ENCODE data around the gene NKPD1. TPM values are rescaled to one million over a fixed set of nuclear protein-coding genes. Genes with fewer than 3 reads are reported as not detected.

NKPD1 gene
- total and polyA plus RNA-seq, 9 of the 15 experiments (the other 6 are each of a cell fraction or from before 2014, with no cell fraction given) = 0.03 to 0.09 (median 0.04) TPM; not detected in 5

DNA sequence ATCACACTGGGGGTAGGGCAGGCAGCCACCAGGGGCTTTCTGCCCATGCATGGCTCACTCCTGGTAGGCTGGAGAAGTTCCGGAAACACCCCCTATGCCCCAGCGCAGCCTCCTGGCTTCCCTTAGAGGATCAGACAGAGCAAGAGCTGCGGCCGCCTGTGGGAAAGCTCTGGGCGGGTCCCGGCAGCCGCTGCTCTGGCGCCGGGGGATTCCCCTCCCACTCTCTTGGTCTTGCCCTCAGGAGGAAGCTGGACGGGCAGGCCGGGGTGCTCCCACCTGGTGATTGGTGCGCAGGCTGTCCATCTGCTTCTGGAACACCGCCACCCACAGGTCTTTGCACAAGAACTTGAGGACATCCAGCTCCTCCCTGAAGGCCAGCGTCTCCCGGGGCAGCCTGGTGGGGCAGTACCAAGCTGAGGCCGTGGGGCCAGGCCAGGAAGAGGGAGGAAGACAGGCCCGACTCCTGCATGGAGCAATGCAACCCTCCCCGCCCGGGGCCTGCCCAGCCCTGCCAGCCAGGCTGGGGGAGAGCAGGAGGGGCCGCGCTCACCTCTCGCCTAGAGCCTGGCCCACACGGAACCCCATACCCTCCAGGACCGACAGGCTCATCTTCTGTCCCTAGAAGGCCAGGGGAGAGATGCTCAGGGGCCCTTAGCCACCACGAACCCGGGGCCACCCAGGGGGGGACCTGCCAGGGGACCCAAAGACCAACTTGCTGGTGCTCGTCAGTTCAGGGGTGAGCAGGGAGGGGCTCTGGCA is 4.0 kb upstream of the NKPD1 start (continued):
- peak; percentile 53 for TF ChIP-seq PRDM10 (IDR thresholded peaks at IDR 0.05; ENCODE audit: partially characterized antibody)
- TF ChIP-seq VEZF1 (CRISPR knock-in tag; IDR thresholded peaks at IDR 0.05) = 0 out of 2 replicates have a peak, but pooled peaks have one; percentile 12
- no peak for TF ChIP-seq CLOCK (CRISPR knock-in tag; IDR thresholded peaks at IDR 0.05; ENCODE audit: borderline replicate concordance)
- TF ChIP-seq ESRRB (CRISPR knock-in tag; IDR thresholded peaks at IDR 0.05; ENCODE audit: borderline replicate concordance) = no peak
- TF ChIP-seq ZNF408 (CRISPR knock-in tag; IDR thresholded peaks at IDR 0.05; ENCODE audit: low read depth) = no peak
- TF ChIP-seq, protein P1, sequence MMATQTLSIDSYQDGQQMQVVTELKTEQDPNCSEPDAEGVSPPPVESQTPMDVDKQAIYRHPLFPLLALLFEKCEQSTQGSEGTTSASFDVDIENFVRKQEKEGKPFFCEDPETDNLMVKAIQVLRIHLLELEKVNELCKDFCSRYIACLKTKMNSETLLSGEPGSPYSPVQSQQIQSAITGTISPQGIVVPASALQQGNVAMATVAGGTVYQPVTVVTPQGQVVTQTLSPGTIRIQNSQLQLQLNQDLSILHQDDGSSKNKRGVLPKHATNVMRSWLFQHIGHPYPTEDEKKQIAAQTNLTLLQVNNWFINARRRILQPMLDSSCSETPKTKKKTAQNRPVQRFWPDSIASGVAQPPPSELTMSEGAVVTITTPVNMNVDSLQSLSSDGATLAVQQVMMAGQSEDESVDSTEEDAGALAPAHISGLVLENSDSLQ (IDR thresholded peaks at IDR 0.05) = peak; percentile 94
- TF ChIP-seq, protein P2, sequence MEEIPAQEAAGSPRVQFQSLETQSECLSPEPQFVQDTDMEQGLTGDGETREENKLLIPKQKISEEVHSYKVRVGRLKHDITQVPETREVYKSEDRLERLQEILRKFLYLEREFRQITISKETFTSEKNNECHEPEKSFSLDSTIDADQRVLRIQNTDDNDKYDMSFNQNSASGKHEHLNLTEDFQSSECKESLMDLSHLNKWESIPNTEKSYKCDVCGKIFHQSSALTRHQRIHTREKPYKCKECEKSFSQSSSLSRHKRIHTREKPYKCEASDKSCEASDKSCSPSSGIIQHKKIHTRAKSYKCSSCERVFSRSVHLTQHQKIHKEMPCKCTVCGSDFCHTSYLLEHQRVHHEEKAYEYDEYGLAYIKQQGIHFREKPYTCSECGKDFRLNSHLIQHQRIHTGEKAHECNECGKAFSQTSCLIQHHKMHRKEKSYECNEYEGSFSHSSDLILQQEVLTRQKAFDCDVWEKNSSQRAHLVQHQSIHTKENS (CRISPR knock-in tag; IDR thresholded peaks at IDR 0.05) = no peak
- TF ChIP-seq E2F6 (IDR thresholded peaks at IDR 0.05; ENCODE audit: borderline replicate concordance in 1 of 2, extremely low read depth in 1 of 2, insufficient read depth in 1 of 2, insufficient read length in 1 of 2, low read depth in 1 of 2, low read length in 1 of 2, poor library complexity in 1 of 2, severe bottlenecking in 1 of 2) = no peak
- TF ChIP-seq ZBTB8A (IDR thresholded peaks at IDR 0.05; ENCODE audit: partially characterized antibody) = no peak
- TF ChIP-seq MCM7 (IDR thresholded peaks at IDR 0.05) = no peak
- TF ChIP-seq RFX7 (CRISPR knock-in tag; IDR thresholded peaks at IDR 0.05) = no peak

Measured in K562 (cell line).